ENCODE results near the gene LOXL3.

The LOXL3 gene

GRCh38 chr2:74504591-74504990, 49.2 kb downstream of the LOXL3 start:
- DNase-seq = no peak

- no peak for DNase-seq
Observed at GRCh38 chr2:74503506-74504475, 50.0 kb downstream of the LOXL3 start.

GRCh38 chr2:74502720-74503505, 50.8 kb downstream of the LOXL3 start:
- peak; percentile 71 to 76 for DNase-seq

DNA sequence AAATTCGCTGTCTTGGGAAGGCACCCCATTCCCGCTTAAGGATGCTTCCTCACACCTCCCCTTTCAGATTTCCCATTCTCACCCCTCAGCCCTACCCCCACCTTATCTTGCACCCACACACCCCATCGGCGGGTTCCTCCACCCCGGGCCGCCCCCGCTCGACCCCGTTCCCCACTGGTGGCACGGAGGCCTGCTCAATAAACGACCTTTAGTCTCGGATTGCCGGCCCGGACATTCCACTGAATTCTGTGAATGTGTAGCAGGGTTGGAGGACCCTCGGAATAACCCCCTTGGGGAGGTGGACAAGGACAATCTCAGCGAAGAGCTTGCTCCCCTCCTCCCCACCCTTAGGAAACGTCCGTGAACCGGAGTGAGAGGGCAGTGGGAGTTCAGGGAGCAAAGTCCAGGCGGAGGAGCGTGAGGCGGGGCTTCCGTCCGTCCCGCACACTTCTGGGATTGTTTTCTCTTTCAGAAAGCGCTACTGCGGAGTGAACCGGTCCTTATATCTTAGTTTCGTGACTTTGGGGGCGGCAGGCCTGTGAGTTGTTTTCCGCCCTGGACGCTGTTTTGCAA, 51.5 kb downstream of the LOXL3 start:
- no peak for DNase-seq

- DNase-seq = no peak
Observed at GRCh38 chr2:74501335-74502071, 52.2 kb downstream of the LOXL3 start.

DNA sequence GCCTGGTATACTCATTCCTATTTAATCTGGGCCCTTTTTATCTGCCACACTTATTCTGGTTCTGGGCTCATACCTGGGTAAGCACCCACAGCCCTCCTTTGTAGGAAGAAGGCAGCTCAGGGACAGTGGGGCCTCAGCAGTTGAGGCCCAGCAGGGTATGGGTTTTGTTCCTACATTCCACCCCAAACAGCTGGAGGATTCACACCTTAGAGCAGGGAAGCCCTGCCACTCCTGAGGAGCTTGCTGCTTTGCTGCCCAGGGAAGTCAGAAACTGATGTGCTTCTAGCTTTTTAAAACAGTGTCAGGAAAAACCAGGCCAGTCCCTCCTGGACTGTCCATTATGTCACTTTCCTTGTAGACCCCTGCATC, 53.2 kb downstream of the LOXL3 start:
- no peak for DNase-seq

GRCh38 chr2:74499940-74500577, 53.7 kb downstream of the LOXL3 start:
- no peak for DNase-seq

DNA sequence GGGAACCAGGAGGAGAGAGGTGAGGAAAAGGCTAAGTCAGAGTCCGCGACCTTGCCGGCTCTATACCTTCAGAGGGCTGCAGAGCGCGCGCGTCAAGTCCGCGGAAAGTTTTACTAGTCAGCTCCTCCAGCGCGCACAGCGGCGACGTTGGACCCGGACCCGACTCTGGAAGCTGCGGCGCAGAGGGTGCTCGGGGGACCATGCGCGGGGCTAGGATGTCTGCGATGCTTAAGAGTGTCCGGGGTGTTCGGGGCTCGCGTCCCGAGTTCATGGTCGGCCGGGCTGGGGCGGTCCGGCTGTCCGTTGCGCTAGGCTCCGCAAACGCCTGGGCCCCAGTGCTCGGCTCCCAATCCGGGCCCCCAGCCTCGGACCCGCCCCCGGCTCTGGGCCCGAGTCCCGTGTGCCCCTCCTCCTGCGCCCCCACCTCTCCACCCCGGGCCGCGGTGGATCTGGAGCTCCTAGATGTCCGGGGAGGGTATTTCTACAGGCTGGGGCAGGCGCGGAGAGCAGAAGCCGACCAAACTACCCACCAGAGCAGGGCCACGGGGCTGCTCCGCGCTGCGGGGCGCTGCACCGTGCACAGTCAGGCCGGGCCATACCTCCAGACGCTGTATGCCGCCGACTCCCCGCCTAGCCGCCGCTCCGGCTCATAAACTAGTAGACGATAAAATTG, 54.3 kb downstream of the LOXL3 start, which contains the start of gene LBX2:
LBX2 (minus strand) TSS at position 337 of the 673 bp plus-strand sequence; CDS start at position 271, 66 bp downstream.
- DNase-seq = peak in 1 of 2 experiments; percentile 63

DNA sequence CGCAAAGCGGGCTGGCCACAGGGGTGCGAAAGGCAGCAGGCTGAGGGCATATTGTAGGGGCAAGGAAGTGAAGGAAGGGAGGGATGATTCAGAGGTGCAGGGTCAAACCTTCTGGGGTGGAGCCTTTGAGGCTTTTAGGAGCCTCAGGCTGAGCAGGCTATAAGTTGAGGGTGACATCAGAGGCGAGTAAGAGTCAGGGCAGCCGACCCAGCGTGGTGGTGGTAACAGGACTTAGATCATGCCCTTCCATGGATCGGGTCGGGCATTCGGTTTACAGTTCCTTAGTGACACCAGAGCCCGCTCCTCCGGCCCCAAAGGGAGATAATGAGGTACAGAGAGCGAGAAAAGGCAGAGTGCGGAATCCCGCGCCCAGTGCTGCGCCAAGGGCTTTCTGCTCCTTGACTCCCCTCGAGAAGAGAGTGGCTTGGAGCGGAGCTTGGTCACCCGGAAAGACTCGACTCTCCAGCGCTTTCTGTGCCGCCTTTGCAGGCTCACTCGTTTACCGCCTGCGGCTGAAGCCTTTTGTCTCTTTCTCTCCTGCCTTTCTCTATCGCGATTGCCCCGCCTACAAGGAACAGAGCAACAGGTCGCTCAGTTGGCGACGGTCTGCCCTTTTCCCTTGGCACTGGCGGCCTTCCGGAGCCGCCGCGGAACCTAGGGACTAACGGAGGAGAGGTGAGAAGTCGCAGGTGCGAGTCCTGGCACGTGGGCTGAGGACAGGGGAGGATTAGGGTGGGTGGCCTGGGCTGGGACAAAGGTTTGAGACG, 55.1 kb downstream of the LOXL3 start:
- peak; percentile 63 to 68 for DNase-seq

DNA sequence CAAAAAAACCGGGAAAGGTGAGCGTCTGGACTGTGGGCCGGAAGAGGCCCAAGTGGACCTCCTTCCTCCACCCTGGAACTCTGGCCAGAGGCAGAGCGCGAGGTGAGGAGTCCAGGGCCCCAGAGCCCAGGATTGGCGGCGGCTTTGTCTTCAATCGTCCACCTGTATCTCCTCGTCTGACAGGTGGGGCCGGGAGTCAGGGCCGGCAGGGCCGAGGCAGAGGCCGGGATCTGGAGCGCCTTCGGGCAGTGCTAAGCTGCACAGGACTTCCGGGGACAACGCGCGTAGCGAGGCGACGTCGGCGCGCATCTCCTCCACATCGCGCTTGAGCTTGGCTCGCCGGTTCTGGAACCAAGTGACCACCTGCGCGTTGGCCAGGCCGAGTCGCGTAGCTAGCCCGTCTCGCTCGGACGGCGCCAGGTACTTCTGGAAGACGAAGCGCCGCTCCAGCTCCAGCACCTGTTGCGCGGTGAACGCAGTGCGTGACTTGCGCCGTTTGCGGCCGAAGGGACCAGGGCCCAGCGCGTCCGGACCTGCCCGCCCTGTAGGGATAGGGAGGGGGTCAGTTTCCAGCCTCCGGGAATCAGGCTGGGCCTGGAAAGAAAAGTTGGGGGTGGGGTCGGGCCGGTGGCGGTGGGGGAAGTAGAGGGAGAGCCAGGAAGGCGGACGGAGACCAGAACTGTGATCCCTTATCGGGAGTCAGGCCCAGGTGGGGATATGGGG, 55.8 kb downstream of the LOXL3 start:
- DNase-seq = peak in 1 of 2 experiments; percentile 63

DNA sequence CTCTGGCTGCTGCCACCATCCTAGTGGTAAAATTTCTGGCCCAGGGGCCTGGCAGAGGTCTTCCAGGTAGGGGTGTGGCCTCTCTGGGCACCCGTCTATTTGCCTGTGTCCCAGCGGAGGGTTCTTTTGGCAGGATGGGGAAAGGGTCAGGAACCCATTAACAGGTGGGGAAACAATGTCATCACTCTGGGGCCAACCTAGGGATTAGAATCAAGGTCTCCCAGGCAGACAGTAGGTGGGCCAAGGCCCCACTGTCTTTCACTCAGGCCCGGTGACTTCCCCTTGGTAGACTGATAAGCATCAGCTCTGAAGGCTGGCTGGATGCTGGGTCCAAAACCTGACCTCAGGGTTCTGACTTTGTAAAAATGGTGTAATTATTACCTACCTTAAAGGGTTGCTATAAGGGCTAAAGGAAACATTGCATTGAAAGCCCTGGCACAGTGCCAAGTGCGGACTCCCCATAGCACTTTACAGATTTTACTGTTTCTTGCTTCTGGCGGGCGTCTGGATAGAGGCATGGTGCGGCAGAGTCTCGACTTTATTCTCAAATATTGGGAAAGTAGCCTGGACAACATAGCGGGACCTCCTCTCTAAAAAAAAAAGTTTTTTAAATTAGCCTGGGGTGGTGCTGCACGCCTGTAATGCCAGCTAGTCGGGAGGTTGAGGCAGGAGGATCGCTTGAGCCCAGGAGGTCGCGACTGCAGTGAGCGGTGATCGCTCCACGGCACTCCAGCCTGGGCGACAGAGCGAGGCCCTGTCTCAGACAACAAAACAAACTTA, 56.6 kb downstream of the LOXL3 start:
- no peak for DNase-seq

DNA sequence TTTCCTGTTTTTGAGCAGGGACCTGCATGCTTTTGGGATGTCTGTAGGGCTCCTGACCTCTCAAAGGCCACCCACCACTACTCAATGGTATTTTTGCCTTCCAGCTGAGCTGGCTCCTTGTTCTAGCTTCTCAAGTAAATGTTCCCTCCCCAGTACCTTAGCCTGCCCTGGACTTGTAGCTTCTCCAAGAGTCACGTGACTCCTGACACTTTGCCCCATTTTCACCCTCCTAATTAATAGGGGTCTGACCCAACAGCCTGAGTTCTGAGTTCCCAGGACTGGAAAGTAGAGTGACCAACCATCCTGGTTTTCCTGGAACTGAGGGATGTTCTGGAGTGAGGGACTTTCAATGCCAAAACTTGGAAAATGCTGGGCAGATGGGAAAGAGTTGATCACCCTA, 58.3 kb downstream of the LOXL3 start:
- no peak for DNase-seq

GRCh38 chr2:74493546-74493945, 60.2 kb downstream of the LOXL3 start:
- DNase-seq = no peak

- no peak for DNase-seq
Observed at GRCh38 chr2:74491648-74492544, 61.8 kb downstream of the LOXL3 start.

DNA sequence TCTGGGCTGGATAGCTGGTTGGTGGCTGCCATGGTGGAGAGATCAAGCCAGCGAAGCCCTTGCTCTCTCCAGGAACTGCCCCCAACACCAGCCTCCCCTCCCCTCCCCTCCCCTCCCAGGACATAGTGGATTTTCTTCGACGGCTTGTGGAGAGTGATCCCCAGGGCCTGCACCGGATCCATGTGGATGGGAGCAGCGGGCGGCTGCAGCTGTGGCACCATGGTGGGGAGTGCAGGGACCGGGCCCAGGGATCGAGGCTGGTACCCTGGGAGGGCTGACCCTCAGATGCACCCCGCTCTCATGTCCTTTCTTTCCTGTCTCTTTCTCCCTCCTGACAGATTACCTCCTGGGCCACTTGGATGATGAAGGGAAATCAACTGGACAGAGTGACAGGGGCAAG, 63.8 kb downstream of the LOXL3 start:
- no peak for DNase-seq

GRCh38 chr2:74488643-74489481, 64.9 kb downstream of the LOXL3 start:
- DNase-seq = no peak

DNA sequence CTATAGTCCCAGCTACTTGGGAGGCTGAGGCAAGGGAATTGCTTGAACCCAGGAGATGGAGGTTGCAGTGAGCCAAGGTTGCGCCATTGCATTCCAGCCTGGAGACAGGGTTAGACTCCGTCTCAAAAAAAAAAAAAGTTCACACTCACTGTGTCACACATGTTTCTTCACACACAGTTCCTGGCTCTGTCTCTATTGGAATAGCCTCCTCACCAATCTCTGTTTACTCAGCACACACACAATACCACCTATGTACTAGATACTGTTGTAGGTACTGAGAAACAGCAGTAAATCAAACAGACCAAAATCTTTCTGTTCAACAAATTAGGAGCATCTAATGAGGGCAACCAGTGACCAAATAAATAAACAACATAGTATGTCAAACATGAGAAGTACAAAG, 67.6 kb downstream of the LOXL3 start:
- DNase-seq = no peak
